Natural killer cell (primary cell): ENCODE data around the gene NAP1L1. TPM values are rescaled to one million over a fixed set of nuclear protein-coding genes. Genes with fewer than 3 reads are reported as not detected.

Source experiments
- ATAC-seq, 3 donors: fragments of 150-1000 bp in 2 of 3; fragments of 200-7000 bp in 1 of 3; cut with Tn5 transposase; 1 replicate in 1 of 3; 2 replicates in 2 of 3; pipeline ENCODE4 v1.10.0; 2021; ENCODE audit warnings: mild to moderate bottlenecking in 2 of 3, moderate library complexity in 2 of 3
- DNase-seq, 2 donors: peaks; one replicate each; pipeline versions ENCODE4 v3.0.0 to v3.0.0-alpha.2; 2013 to 2021; ENCODE audit warnings: mixed read lengths in 1 of 2
- H3K27ac ChIP-seq: one replicate; pipeline ENCODE4 v1.5.1; 2013; ENCODE audit warnings: mild to moderate bottlenecking, low read length
- H3K27me3 ChIP-seq: one replicate; pipeline ENCODE4 v1.6.1; 2013; ENCODE audit warnings: low read length; ENCODE audit not compliant: control insufficient read depth, insufficient read depth
- H3K36me3 ChIP-seq: one replicate; pipeline ENCODE4 v1.6.1; 2013; ENCODE audit warnings: low read length; ENCODE audit not compliant: control insufficient read depth, insufficient read depth
- H3K4me1 ChIP-seq: one replicate; pipeline ENCODE4 v1.6.1; 2013; ENCODE audit warnings: low read length; ENCODE audit not compliant: control insufficient read depth, insufficient read depth
- H3K4me3 ChIP-seq: one replicate; pipeline ENCODE4 v1.5.1; 2013; ENCODE audit warnings: low read length
- H3K9me3 ChIP-seq: one replicate; pipeline ENCODE4 v1.6.1; 2013; ENCODE audit warnings: low read length; ENCODE audit not compliant: control insufficient read depth, insufficient read depth
- H3K27ac Mint-ChIP-seq, 2 donors: one replicate each; pipeline ENCODE4 v1.8.0; 2022; ENCODE audit warnings: mild to moderate bottlenecking in 2 of 2, mixed read lengths in 2 of 2, moderate library complexity in 1 of 2
- H3K27me3 Mint-ChIP-seq, 2 donors: one replicate each; pipeline ENCODE4 v1.8.0; 2022; ENCODE audit warnings: low read depth in 2 of 2, mixed read lengths in 2 of 2
- H3K36me3 Mint-ChIP-seq: one replicate; pipeline ENCODE4 v1.8.0; 2022; ENCODE audit warnings: mixed read lengths
- H3K4me1 Mint-ChIP-seq, 2 donors: one replicate each; pipeline ENCODE4 v1.8.0; 2022; ENCODE audit warnings: mixed read lengths in 2 of 2
- H3K4me3 Mint-ChIP-seq: one replicate; pipeline ENCODE4 v1.8.0; 2022; ENCODE audit warnings: mild to moderate bottlenecking, moderate library complexity, mixed read lengths
- H3K9me3 Mint-ChIP-seq, 2 donors: one replicate each; pipeline ENCODE4 v1.8.0; 2022; ENCODE audit warnings: mixed read lengths in 2 of 2
- WGBS: methylation state at CpG from one replicate; pipeline ENCODE4 v1.1.7; 2013; ENCODE audit warnings: missing lambda C conversion rate; ENCODE audit not compliant: insufficient coverage; 5-methylcytosine and 5-hydroxymethylcytosine counted together
- intact Hi-C: fragments of 100-400 bp; cut with micrococcal nuclease; formaldehyde crosslinking; loops from one replicate; pipeline ENCODE4 v1.14.2; 2022
- total RNA-seq, 4 donors: library from RNA; stranded (reverse); fragments of 120-200 nt in 1 of 4; gene quantifications; one replicate each; pipeline versions ENCODE4 v1.2.3 to v1.2.4, GENCODE V29; 2013 to 2022
- TF ChIP-seq, protein P1 (sequence below): fragments of 200-600 bp; IDR thresholded peaks from one replicate; pipeline ENCODE4 v1.8.0; 2022; ENCODE audit warnings: antibody characterized with exemption

Gene NAP1L1
- total RNA-seq, 3 donors from 2014 or later (not counting 1 experiment from before 2014, with no cell fraction given), result 264 to 431 (median 286) TPM

- Histone ChIP-seq H3K27me3 (no peaks in the 10 kb centered on the region), H3K4me1 (no peaks in the 10 kb centered on the region), H3K4me3 (no peak overlapping the region), H3K27ac (no peak overlapping the region), H3K9me3 (no peaks in the 10 kb centered on the region), H3K36me3 (no peaks in the 10 kb centered on the region)
- Mint-ChIP-seq H3K27me3 (peaks cover 0 to 7% of the 10 kb centered on the region in 2 donors), H3K9me3 (no peaks in the 10 kb centered on the region), H3K4me3 (no peak overlapping the region), H3K4me1 (no peaks in the 10 kb centered on the region), H3K27ac (no peak overlapping the region), H3K36me3 (no peaks in the 10 kb centered on the region)
- TF ChIP-seq, protein P1, sequence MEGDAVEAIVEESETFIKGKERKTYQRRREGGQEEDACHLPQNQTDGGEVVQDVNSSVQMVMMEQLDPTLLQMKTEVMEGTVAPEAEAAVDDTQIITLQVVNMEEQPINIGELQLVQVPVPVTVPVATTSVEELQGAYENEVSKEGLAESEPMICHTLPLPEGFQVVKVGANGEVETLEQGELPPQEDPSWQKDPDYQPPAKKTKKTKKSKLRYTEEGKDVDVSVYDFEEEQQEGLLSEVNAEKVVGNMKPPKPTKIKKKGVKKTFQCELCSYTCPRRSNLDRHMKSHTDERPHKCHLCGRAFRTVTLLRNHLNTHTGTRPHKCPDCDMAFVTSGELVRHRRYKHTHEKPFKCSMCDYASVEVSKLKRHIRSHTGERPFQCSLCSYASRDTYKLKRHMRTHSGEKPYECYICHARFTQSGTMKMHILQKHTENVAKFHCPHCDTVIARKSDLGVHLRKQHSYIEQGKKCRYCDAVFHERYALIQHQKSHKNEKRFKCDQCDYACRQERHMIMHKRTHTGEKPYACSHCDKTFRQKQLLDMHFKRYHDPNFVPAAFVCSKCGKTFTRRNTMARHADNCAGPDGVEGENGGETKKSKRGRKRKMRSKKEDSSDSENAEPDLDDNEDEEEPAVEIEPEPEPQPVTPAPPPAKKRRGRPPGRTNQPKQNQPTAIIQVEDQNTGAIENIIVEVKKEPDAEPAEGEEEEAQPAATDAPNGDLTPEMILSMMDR, result no peak
- 97% methylated on average over 2 of the region's 4 CpGs for WGBS
- DNase-seq, result no peak
- intact Hi-C loops, result no loop called here
- no peak for ATAC-seq
Measured at GRCh38 chr12:76109879-76110278, 25.4 kb upstream of the NAP1L1 start.

DNA sequence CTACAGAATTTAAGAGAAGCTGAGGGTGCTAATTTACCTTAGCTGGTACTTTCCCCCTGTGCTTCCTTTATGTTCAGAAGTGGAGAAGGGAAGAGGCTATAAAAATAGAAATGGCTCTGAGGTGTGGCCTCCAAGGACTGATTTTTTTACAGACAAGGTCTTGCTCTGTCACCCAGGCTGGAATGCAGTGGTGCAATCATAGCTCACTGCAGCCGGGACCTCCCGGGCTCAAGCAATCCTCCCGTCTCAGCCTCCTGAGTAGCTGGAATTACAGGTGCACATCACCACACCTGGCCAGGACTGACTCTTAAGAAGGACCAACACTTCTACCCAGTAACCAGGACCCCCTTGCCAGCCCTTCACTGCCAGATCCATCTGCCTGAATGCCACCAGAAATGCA is 23.9 kb upstream of the NAP1L1 start:
- intact Hi-C loops, result no loop called here
- ATAC-seq (no peak), DNase-seq (no peak)
- TF ChIP-seq, protein P1, result no peak
- no peaks in the 10 kb centered on the region for H3K27me3 ChIP-seq
- Mint-ChIP-seq H3K4me3 (no peak overlapping the region), H3K4me1 (no peaks in the 10 kb centered on the region), H3K27ac (no peak overlapping the region), H3K36me3 (no peaks in the 10 kb centered on the region), H3K9me3 (no peaks in the 10 kb centered on the region), H3K27me3 (peaks cover 0 to 4% of the 10 kb centered on the region in 2 donors)
- no peak overlapping the region for H3K4me3 ChIP-seq
- 96% methylated on average over 3 of the region's 3 CpGs for WGBS
- H3K4me1 ChIP-seq, result no peaks in the 10 kb centered on the region
- no peaks in the 10 kb centered on the region for H3K9me3 ChIP-seq
- H3K27ac ChIP-seq, result no peak overlapping the region
- H3K36me3 ChIP-seq, result no peaks in the 10 kb centered on the region

- no peak for ATAC-seq
- Mint-ChIP-seq H3K9me3 (no peaks in the 10 kb centered on the region), H3K27me3 (peaks cover 0 to 4% of the 10 kb centered on the region in 2 donors), H3K4me1 (no peaks in the 10 kb centered on the region), H3K4me3 (no peak overlapping the region), H3K36me3 (no peaks in the 10 kb centered on the region), H3K27ac (no peak overlapping the region)
- DNase-seq, result no peak
- intact Hi-C loops, result no loop called here
- H3K27ac ChIP-seq, result no peak overlapping the region
- no peak overlapping the region for H3K4me3 ChIP-seq
- H3K9me3 ChIP-seq, result no peaks in the 10 kb centered on the region
- no peaks in the 10 kb centered on the region for H3K4me1 ChIP-seq
- 60% methylated on average over 1 of the region's 3 CpGs for WGBS
- no peaks in the 10 kb centered on the region for H3K36me3 ChIP-seq
- H3K27me3 ChIP-seq, result no peaks in the 10 kb centered on the region
- TF ChIP-seq, protein P1, result no peak
Measured at GRCh38 chr12:76106631-76107030, 22.1 kb upstream of the NAP1L1 start.

GRCh38 chr12:76103958-76104357 is 19.5 kb upstream of the NAP1L1 start:
- DNase-seq, result no peak
- no peak overlapping the region for H3K4me3 Mint-ChIP-seq
- H3K27me3 Mint-ChIP-seq, result no peaks in the 10 kb centered on the region
- H3K9me3 Mint-ChIP-seq, result no peaks in the 10 kb centered on the region
- H3K9me3 ChIP-seq, result no peaks in the 10 kb centered on the region
- intact Hi-C loops, result no loop called here
- TF ChIP-seq, protein P1, result no peak
- H3K27ac Mint-ChIP-seq, result no peak overlapping the region
- no peak overlapping the region for H3K4me3 ChIP-seq
- H3K27ac ChIP-seq, result no peak overlapping the region
- no CpG with 5 or more reads among the region's 1 CpG for WGBS
- no peaks in the 10 kb centered on the region for H3K27me3 ChIP-seq
- no peaks in the 10 kb centered on the region for H3K36me3 Mint-ChIP-seq
- H3K36me3 ChIP-seq, result no peaks in the 10 kb centered on the region
- H3K4me1 ChIP-seq, result no peaks in the 10 kb centered on the region
- H3K4me1 Mint-ChIP-seq, result no peaks in the 10 kb centered on the region
- no peak for ATAC-seq
